ENCODE data around the gene RTRAF. TPM values are rescaled to one million over a fixed set of nuclear protein-coding genes. Genes with fewer than 3 reads are reported as not detected.

Gene RTRAF
- total and polyA plus RNA-seq, 4 donors, result 109 to 117 (median 113) TPM

GRCh38 chr14:52020161-52020714, 30.9 kb downstream of the RTRAF start:
- no peak for ATAC-seq (ENCODE audit: low FRiP score)
- Histone ChIP-seq H3K9me3 (ENCODE audit: control insufficient read depth, low read length) (no peaks in the 10 kb centered on the region), H3K4me1 (ENCODE audit: control insufficient read depth in 1 of 2, insufficient read depth in 2 of 2, low read length in 2 of 2) (no peaks in the 10 kb centered on the region), H3K4me3 (ENCODE audit: low read length in 2 of 2) (no peak overlapping the region), H3K36me3 (ENCODE audit: control insufficient read depth in 1 of 2, insufficient read depth in 2 of 2, low read length in 1 of 2) (peaks cover 0 to 1% of the 10 kb centered on the region in 2 donors), H3K27me3 (ENCODE audit: control insufficient read depth in 1 of 2, insufficient read depth in 2 of 2, low read length in 1 of 2) (no peaks in the 10 kb centered on the region), H3K27ac (ENCODE audit: low read depth in 1 of 2, low read length in 2 of 2) (no peak overlapping the region)
- WGBS, 2 donors, result 75 to 76% methylated on average over 5 of the region's 5 CpGs
- no peak for DNase-seq
- intact Hi-C loops (cut with DNase I), result no loop called here

DNA sequence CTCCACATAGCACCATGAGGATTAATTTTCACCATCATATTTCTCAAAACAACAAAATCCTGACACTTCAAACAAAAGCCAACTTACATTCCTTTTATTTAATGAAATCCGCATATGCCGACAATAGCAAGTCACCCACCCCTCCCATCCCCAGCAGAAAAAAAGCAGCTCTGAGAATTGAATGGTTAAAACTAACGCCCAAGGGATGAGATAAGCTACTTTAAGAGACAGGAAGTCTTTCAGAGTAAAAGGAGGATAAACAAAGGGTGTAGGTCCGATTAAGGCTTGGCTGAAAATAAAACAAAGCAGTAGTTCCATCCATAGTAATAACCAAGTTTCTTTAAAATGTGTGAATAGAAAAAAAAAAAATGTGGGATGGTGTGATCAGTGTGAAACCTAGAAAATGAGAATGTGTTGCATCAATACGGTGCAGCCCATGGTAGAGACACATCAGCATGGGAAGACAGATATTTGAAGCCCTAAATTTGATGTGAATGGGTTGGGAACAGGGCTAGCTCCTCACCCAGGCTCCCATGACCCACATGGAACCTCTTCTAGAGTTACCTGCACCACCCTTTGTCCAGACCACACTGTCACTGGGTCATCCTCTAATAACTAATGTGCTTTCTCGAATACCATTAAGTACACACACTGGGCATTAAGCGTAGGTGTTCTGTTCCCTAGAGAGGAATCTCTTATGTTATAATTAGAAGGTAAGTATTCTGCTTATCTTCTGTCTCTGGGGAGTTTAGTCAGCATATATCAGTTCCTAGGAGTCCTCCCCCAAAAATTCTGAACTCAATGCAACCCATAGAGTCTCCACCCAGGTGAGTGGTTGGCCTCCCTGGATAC, 31.7 kb downstream of the RTRAF start:
- 64 to 69% methylated on average over 7 of the region's 7 CpGs for WGBS, 2 donors
- Histone ChIP-seq H3K4me1 (ENCODE audit: control insufficient read depth in 1 of 2, insufficient read depth in 2 of 2, low read length in 2 of 2) (no peaks in the 10 kb centered on the region), H3K4me3 (ENCODE audit: low read length in 2 of 2) (no peak overlapping the region), H3K27me3 (ENCODE audit: control insufficient read depth in 1 of 2, insufficient read depth in 2 of 2, low read length in 1 of 2) (no peaks in the 10 kb centered on the region), H3K27ac (ENCODE audit: low read depth in 1 of 2, low read length in 2 of 2) (no peak overlapping the region), H3K36me3 (ENCODE audit: control insufficient read depth in 1 of 2, insufficient read depth in 2 of 2, low read length in 1 of 2) (peaks cover 0 to 1% of the 10 kb centered on the region in 2 donors), H3K9me3 (ENCODE audit: control insufficient read depth, low read length) (no peaks in the 10 kb centered on the region)
- intact Hi-C loops (cut with DNase I), result no loop called here
- DNase-seq (no peak), ATAC-seq (ENCODE audit: low FRiP score) (no peak)

DNA sequence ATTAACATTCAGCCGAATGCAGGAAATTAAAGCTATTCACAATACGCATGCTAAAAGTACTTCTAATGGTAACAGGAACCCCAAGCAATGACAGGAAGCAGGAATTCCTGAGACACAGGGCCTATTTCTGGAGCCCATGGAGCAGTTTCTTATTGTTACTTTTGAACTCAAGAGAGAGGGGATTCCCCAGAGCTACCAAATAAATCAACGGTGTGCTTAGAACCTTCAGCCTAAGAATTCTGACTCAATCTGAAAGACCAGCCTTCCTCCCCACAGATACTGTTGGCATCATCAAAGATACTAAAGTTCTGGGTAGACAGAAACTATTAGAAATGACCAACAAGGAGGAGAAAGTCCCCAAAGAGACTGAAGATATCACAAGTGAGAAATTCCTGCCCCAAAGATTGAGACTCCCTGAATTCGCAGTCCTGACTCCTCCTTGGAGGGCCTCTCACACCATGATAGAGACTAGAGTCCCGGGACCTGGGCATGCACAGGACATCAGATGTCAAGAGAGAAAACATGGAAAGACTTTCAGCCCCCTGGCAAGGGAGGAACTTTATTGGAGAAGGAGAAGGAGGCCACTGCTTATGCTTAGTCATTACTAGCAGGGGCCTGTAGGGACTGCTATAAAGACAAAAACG, 32.7 kb downstream of the RTRAF start:
- intact Hi-C loops (cut with DNase I), result no loop called here
- no peaks in the 10 kb centered on the region for H3K9me3 ChIP-seq (ENCODE audit: control insufficient read depth, low read length)
- DNase-seq, result no peak
- H3K27me3 ChIP-seq (ENCODE audit: control insufficient read depth in 1 of 2, insufficient read depth in 2 of 2, low read length in 1 of 2), result no peaks in the 10 kb centered on the region
- WGBS, 2 donors, result 71 to 73% methylated on average over 6 of the region's 6 CpGs
- H3K36me3 ChIP-seq (ENCODE audit: control insufficient read depth in 1 of 2, insufficient read depth in 2 of 2, low read length in 1 of 2), result peaks cover 0 to 1% of the 10 kb centered on the region in 2 donors
- H3K4me3 ChIP-seq (ENCODE audit: low read length in 2 of 2), result no peak overlapping the region
- no peaks in the 10 kb centered on the region for H3K4me1 ChIP-seq (ENCODE audit: control insufficient read depth in 1 of 2, insufficient read depth in 2 of 2, low read length in 2 of 2)
- H3K27ac ChIP-seq (ENCODE audit: low read depth in 1 of 2, low read length in 2 of 2), result no peak overlapping the region
- ATAC-seq (ENCODE audit: low FRiP score), result no peak

DNA sequence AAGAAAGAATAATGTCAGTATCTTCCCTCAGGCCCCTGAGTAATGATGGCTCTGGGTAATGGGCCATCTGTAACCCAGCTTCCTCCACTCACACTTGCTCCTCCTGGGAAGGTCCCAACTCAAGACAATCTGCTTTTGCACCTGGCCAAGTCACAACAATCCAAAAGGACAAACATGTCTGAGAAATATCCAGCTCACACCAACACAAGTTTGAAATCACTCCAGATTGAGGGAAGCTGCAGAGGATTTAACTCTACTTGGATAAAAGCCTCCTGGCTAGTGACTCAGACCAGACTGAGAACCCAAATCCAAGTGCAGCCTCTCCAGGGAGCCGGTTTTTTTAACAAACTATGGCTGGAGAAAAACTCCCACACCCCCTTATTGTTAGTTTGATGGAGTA, 34.2 kb downstream of the RTRAF start:
- WGBS, 2 donors, result 5 to 9% methylated on average over 1 of the region's 1 CpG
- ATAC-seq (ENCODE audit: low FRiP score), result peak; percentile 55
- DNase-seq, result no peak
- intact Hi-C loops (cut with DNase I), result no loop called here
- Histone ChIP-seq H3K4me1 (ENCODE audit: control insufficient read depth in 1 of 2, insufficient read depth in 2 of 2, low read length in 2 of 2) (no peaks in the 10 kb centered on the region), H3K27ac (ENCODE audit: low read depth in 1 of 2, low read length in 2 of 2) (no peak overlapping the region), H3K36me3 (ENCODE audit: control insufficient read depth in 1 of 2, insufficient read depth in 2 of 2, low read length in 1 of 2) (peaks cover 0 to 1% of the 10 kb centered on the region in 2 donors), H3K27me3 (ENCODE audit: control insufficient read depth in 1 of 2, insufficient read depth in 2 of 2, low read length in 1 of 2) (no peaks in the 10 kb centered on the region), H3K4me3 (ENCODE audit: low read length in 2 of 2) (no peak overlapping the region), H3K9me3 (ENCODE audit: control insufficient read depth, low read length) (no peaks in the 10 kb centered on the region)

- Histone ChIP-seq H3K27ac (ENCODE audit: low read depth in 1 of 2, low read length in 2 of 2) (no peak overlapping the region), H3K36me3 (ENCODE audit: control insufficient read depth in 1 of 2, insufficient read depth in 2 of 2, low read length in 1 of 2) (no peaks in the 10 kb centered on the region)
- peak; percentile 8 for ATAC-seq (ENCODE audit: low FRiP score)
These were observed 36.0 kb downstream of the RTRAF start for GRCh38 chr14:52025310-52025709.

DNA sequence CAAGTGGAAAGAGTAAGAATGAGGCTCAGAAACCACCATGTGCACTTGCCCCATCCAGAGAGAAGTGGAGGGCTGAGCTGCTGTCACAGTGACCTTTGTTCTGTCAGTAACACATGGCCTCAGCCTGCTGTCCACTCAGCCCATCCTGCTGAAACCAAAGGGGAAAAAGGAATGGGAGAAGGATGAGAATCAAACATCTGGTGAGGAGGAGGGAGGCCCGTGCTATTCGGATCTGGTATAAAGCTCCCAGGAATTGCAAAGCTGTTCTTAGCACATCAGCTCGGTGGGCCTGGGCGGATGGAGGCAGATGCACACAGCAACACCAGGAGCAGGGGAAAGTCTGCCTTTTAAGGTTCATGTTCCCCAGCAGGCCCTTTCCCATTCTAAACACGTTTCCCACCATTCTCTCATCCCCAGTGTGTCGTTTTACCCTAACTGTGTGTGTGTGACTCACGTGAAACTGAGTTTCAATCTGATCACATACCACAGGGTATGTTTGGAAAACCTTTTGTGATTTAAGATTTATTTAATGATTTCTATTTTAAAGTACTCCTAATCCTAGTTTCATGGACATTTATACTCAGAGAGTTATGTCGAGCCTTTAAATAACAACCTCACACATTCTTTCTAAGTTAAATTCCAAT, 36.8 kb downstream of the RTRAF start:
- Histone ChIP-seq H3K4me1 (ENCODE audit: control insufficient read depth in 1 of 2, insufficient read depth in 2 of 2, low read length in 2 of 2) (no peaks in the 10 kb centered on the region), H3K9me3 (ENCODE audit: control insufficient read depth, low read length) (no peaks in the 10 kb centered on the region), H3K27me3 (ENCODE audit: control insufficient read depth in 1 of 2, insufficient read depth in 2 of 2, low read length in 1 of 2) (no peaks in the 10 kb centered on the region), H3K4me3 (ENCODE audit: low read length in 2 of 2) (no peak overlapping the region), H3K27ac (ENCODE audit: low read depth in 1 of 2, low read length in 2 of 2) (peak overlapping the region in 1 of 2 donors; percentile 2), H3K36me3 (ENCODE audit: control insufficient read depth in 1 of 2, insufficient read depth in 2 of 2, low read length in 1 of 2) (no peaks in the 10 kb centered on the region)
- 76 to 87% methylated on average over 8 of the region's 8 CpGs for WGBS, 2 donors
- no peak for DNase-seq
- intact Hi-C loops (cut with DNase I), result no loop called here
- ATAC-seq (ENCODE audit: low FRiP score), result no peak

More at GRCh38 chr14:52025310-52025709, 36.0 kb downstream of the RTRAF start:
- intact Hi-C loops (cut with DNase I), result no loop called here
- Histone ChIP-seq H3K27me3 (ENCODE audit: control insufficient read depth in 1 of 2, insufficient read depth in 2 of 2, low read length in 1 of 2) (no peaks in the 10 kb centered on the region), H3K4me1 (ENCODE audit: control insufficient read depth in 1 of 2, insufficient read depth in 2 of 2, low read length in 2 of 2) (no peaks in the 10 kb centered on the region), H3K4me3 (ENCODE audit: low read length in 2 of 2) (no peak overlapping the region), H3K9me3 (ENCODE audit: control insufficient read depth, low read length) (no peaks in the 10 kb centered on the region)
- no peak for DNase-seq

GRCh38 chr14:52026901-52027300, 37.6 kb downstream of the RTRAF start:
- H3K4me3 ChIP-seq (ENCODE audit: low read length in 2 of 2), result no peak overlapping the region
- H3K9me3 ChIP-seq (ENCODE audit: control insufficient read depth, low read length), result no peaks in the 10 kb centered on the region
- WGBS, 2 donors, result 85 to 88% methylated on average over 10 of the region's 10 CpGs
- DNase-seq (no peak), ATAC-seq (ENCODE audit: low FRiP score) (no peak)
- no peaks in the 10 kb centered on the region for H3K36me3 ChIP-seq (ENCODE audit: control insufficient read depth in 1 of 2, insufficient read depth in 2 of 2, low read length in 1 of 2)
- intact Hi-C loops (cut with DNase I), result no loop called here
- no peaks in the 10 kb centered on the region for H3K27me3 ChIP-seq (ENCODE audit: control insufficient read depth in 1 of 2, insufficient read depth in 2 of 2, low read length in 1 of 2)
- no peak overlapping the region for H3K27ac ChIP-seq (ENCODE audit: low read depth in 1 of 2, low read length in 2 of 2)
- no peaks in the 10 kb centered on the region for H3K4me1 ChIP-seq (ENCODE audit: control insufficient read depth in 1 of 2, insufficient read depth in 2 of 2, low read length in 2 of 2)

GRCh38 chr14:52029881-52030280, 40.5 kb downstream of the RTRAF start:
- Histone ChIP-seq H3K9me3 (ENCODE audit: control insufficient read depth, low read length) (no peaks in the 10 kb centered on the region), H3K36me3 (ENCODE audit: control insufficient read depth in 1 of 2, insufficient read depth in 2 of 2, low read length in 1 of 2) (no peaks in the 10 kb centered on the region), H3K4me3 (ENCODE audit: low read length in 2 of 2) (no peak overlapping the region), H3K27ac (ENCODE audit: low read depth in 1 of 2, low read length in 2 of 2) (no peak overlapping the region), H3K4me1 (ENCODE audit: control insufficient read depth in 1 of 2, insufficient read depth in 2 of 2, low read length in 2 of 2) (peaks cover 0 to 3% of the 10 kb centered on the region in 2 donors), H3K27me3 (ENCODE audit: control insufficient read depth in 1 of 2, insufficient read depth in 2 of 2, low read length in 1 of 2) (no peaks in the 10 kb centered on the region)
- ATAC-seq (ENCODE audit: low FRiP score) (no peak), DNase-seq (no peak)
- intact Hi-C loops (cut with DNase I), result loop anchor here (5.0 kb wide), 2 partner anchors 33 to 47 kb away; no protein-coding TSS in a partner anchor
- 70 to 74% methylated on average over 1 of the region's 1 CpG for WGBS, 2 donors
